Astrocyte of the cerebellum (primary cell): ENCODE results near the gene TSLP.
A peak's percentile ranks its signal among the peaks of the same experiment; 100 is the strongest.

Source experiments
- DNase-seq: peaks from one replicate; pipeline ENCODE4 v3.0.0-alpha.2; 2011; ENCODE audit warnings: low read depth
- H3K4me3 ChIP-seq: 2 replicates; pipeline ENCODE4 v1.5.1; 2011; ENCODE audit warnings: mild to moderate bottlenecking, low read depth, low read length, moderate library complexity
- in situ Hi-C: cut with HindIII; loops from 2 replicates; pipeline ENCODE4 v1.10.0; 2017; ENCODE audit warnings: low sequenced_read_pairs
- TF ChIP-seq, protein P1 (sequence below): IDR thresholded peaks from 2 replicates; pipeline ENCODE4 v1.5.1; 2012; ENCODE audit warnings: low read length, low read depth, moderate library complexity, mild to moderate bottlenecking; ENCODE audit errors: missing control alignments

The TSLP gene

GRCh38 chr5:111071413-111071812 lies at the start of gene TSLP:
Gene TSLP, plus strand, starts transcription at chr5:111071713. Its CDS starts 178 bp downstream, at chr5:111071891.
- DNase-seq: no peak
- in situ Hi-C loops: no loop called here
- peak within 1 kb of the TSS; percentile 21 for H3K4me3 ChIP-seq
- TF ChIP-seq, protein P1, sequence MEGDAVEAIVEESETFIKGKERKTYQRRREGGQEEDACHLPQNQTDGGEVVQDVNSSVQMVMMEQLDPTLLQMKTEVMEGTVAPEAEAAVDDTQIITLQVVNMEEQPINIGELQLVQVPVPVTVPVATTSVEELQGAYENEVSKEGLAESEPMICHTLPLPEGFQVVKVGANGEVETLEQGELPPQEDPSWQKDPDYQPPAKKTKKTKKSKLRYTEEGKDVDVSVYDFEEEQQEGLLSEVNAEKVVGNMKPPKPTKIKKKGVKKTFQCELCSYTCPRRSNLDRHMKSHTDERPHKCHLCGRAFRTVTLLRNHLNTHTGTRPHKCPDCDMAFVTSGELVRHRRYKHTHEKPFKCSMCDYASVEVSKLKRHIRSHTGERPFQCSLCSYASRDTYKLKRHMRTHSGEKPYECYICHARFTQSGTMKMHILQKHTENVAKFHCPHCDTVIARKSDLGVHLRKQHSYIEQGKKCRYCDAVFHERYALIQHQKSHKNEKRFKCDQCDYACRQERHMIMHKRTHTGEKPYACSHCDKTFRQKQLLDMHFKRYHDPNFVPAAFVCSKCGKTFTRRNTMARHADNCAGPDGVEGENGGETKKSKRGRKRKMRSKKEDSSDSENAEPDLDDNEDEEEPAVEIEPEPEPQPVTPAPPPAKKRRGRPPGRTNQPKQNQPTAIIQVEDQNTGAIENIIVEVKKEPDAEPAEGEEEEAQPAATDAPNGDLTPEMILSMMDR: no peak

GRCh38 chr5:111022301-111022700 lies 49.2 kb upstream of the TSLP start:
- in situ Hi-C loops: no loop called here
- TF ChIP-seq, protein P1: no peak
- H3K4me3 ChIP-seq: no peak overlapping the region
- DNase-seq: no peak

DNA sequence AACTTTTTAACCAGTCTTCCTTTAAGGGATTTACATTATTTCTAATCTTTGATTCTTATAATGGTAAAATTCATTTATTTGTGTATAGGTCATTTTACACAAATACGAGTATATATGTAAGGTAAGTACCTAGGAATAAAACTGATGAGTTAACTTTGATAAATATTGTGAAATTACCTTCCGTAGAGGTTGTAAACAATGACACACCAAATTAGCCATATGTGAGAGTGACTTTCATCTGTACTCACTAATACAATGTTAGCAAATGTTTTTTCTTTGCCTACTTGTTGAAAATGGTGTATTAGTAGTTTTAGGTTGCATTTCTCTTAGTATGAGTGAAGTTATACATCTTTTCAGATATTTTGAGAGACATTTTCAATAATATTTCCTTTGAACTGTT lies 42.6 kb upstream of the TSLP start:
- H3K4me3 ChIP-seq: no peak overlapping the region
- in situ Hi-C loops: no loop called here
- TF ChIP-seq, protein P1: no peak
- no peak for DNase-seq

DNA sequence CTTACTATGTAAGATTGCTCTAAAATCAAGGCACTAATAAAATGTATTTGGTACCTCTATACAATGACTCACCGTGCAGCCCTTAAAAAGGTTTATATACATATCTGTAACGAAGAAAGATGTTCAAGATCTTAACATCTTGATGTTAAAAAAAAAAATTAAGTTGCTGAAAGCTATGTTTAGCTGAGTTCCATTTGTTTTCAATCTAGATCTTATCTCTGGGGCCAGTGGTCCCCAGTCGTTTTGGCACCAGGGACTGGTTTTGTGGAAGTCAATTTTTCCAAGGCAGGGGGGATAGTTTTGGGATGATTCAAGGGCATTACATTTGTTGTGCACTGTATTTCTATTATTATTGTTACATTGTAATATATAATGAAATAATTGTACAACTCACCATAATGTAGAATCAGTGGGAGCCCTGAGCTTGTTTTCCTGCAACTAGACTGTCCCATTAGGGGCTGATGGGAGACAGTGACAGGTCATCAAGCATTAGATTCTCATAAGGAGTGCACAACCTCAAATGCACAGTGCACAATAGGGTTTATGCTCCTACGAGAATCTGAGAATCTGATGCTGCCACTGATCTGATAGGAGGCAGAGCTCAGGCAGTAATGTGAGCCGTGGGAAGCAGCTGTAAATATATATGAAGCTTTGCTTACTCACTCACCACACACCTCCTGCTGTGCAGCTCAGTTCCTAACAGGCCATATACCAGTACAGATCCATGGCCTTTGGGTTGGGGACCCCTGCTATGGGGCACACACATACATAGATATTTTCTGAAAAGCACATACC lies 27.6 kb upstream of the TSLP start:
- in situ Hi-C loops: no loop called here
- peak; percentile 94 for DNase-seq
- TF ChIP-seq, protein P1: no peak
- H3K4me3 ChIP-seq: no peak overlapping the region

- no peak overlapping the region for H3K4me3 ChIP-seq
- in situ Hi-C loops: no loop called here
- DNase-seq: no peak
- TF ChIP-seq, protein P1: no peak
Measured at GRCh38 chr5:111058064-111058463, 13.4 kb upstream of the TSLP start.

- DNase-seq: no peak
- in situ Hi-C loops: no loop called here
- TF ChIP-seq, protein P1: no peak
Measured at GRCh38 chr5:111060169-111060568, 11.3 kb upstream of the TSLP start.

More at GRCh38 chr5:111060169-111060568, 11.3 kb upstream of the TSLP start:
- no peak overlapping the region for H3K4me3 ChIP-seq
